H1 (cell line): ENCODE results near the gene ASCL2. TPM values are rescaled to one million over a fixed set of nuclear protein-coding genes. Genes with fewer than 3 reads are reported as not detected.

Experiments
- CTCF ChIA-PET: fragments of 300-600 bp; sonication (Branson Sonifier 250); formaldehyde crosslinking; loops from one replicate; lab custom pipeline; 2021; ENCODE audit not compliant: partially characterized antibody; lab: Charles Lee
- POLR2A ChIA-PET: fragments of 300-600 bp; sonication (Branson Sonifier 250); formaldehyde crosslinking; loops from one replicate; lab custom pipeline; 2021; ENCODE audit warnings: inconsistent platforms; ENCODE audit not compliant: partially characterized antibody; lab: Charles Lee
- DNase-seq, 2 experiments: peaks; one replicate each; pipeline versions ENCODE4 v3.0.0 to v3.0.0-alpha.2; 2010 to 2022; ENCODE audit warnings: low spot score in 2 of 2, low read depth in 1 of 2, mixed read lengths in 1 of 2
- FAIRE-seq: peaks from 2 replicates; lab custom pipeline; 2011; peaks lifted over from hg19 to GRCh38; lab: Jason Lieb, UNC
- H2AFZ ChIP-seq: 2 replicates; pipeline ENCODE4 v1.8.1; 2012; ENCODE audit warnings: low read length, inconsistent platforms
- H2AK5ac ChIP-seq: 2 replicates; pipeline ENCODE4 v1.6.1; 2013; ENCODE audit warnings: low read depth, low read length
- H2BK120ac ChIP-seq: replicated peaks from 2 replicates; pipeline ENCODE3; 2013; ENCODE audit warnings: low read depth, low read length, inconsistent platforms
- H2BK12ac ChIP-seq: 2 replicates; pipeline ENCODE4 v1.6.1; 2013; ENCODE audit warnings: low read depth, low read length
- H2BK15ac ChIP-seq: 2 replicates; pipeline ENCODE4 v1.6.1; 2013; ENCODE audit warnings: low read length
- H2BK20ac ChIP-seq: 2 replicates; pipeline ENCODE4 v1.6.1; 2013; ENCODE audit warnings: low read length
- H2BK5ac ChIP-seq: 2 replicates; pipeline ENCODE4 v1.6.1; 2013; ENCODE audit warnings: low read depth, low read length
- H3K14ac ChIP-seq: 2 replicates; pipeline ENCODE4 v1.6.1; 2013; ENCODE audit warnings: inconsistent platforms; ENCODE audit not compliant: insufficient read length
- H3K18ac ChIP-seq: 2 replicates; pipeline ENCODE4 v1.6.1; 2013; ENCODE audit warnings: low read length; ENCODE audit errors: extremely low read depth
- H3K23ac ChIP-seq: 2 replicates; pipeline ENCODE4 v1.6.1; 2013; ENCODE audit warnings: inconsistent platforms; ENCODE audit not compliant: insufficient read length
- H3K23me2 ChIP-seq: 2 replicates; pipeline ENCODE4 v1.6.1; 2013; ENCODE audit warnings: low read depth, low read length
- H3K27ac ChIP-seq: 2 replicates; pipeline ENCODE4 v1.6.1; 2011; ENCODE audit warnings: low read depth, low read length, inconsistent platforms
- H3K27me3 ChIP-seq, 4 experiments: replicated peaks in 1 of 4; 1 replicate in 1 of 4; 2 replicates in 3 of 4; pipeline versions ENCODE4 v1.6.1 to v1.8.1; 2011 to 2013; ENCODE audit warnings: low read length in 3 of 4, mild to moderate bottlenecking in 3 of 4, inconsistent platforms in 2 of 4, mixed read lengths in 2 of 4, moderate library complexity in 1 of 4; ENCODE audit not compliant: control insufficient read depth in 3 of 4, insufficient read depth in 3 of 4; ENCODE audit errors: extremely low read depth in 1 of 4
- H3K36me3 ChIP-seq, 4 experiments: 2 replicates each; pipeline versions ENCODE4 v1.6.1 to v1.8.1; 2011 to 2013; ENCODE audit warnings: mild to moderate bottlenecking in 4 of 4, low read length in 3 of 4, moderate library complexity in 2 of 4, control low read depth in 1 of 4, inconsistent platforms in 1 of 4; ENCODE audit not compliant: insufficient read depth in 4 of 4, control insufficient read depth in 2 of 4
- H3K4ac ChIP-seq: replicated peaks from 2 replicates; pipeline ENCODE3; 2013; ENCODE audit warnings: low read length, low read depth, mixed read lengths, inconsistent platforms; ENCODE audit not compliant: insufficient read length
- H3K4me1 ChIP-seq, 4 experiments: replicated peaks in 1 of 4; 1 replicate in 1 of 4; 2 replicates in 3 of 4; pipeline versions ENCODE4 v1.6.1 to v1.8.1; 2011 to 2013; ENCODE audit warnings: low read length in 3 of 4, inconsistent platforms in 2 of 4, mixed read lengths in 1 of 4; ENCODE audit not compliant: insufficient read depth in 4 of 4, control insufficient read depth in 3 of 4
- H3K4me2 ChIP-seq, 2 experiments: 2 replicates each; pipeline versions ENCODE4 v1.6.1 to v1.8.1; 2011 to 2013; ENCODE audit warnings: low read depth in 2 of 2, low read length in 2 of 2, control low read depth in 1 of 2, inconsistent platforms in 1 of 2, mild to moderate bottlenecking in 1 of 2; ENCODE audit not compliant: insufficient read depth in 1 of 2
- H3K4me3 ChIP-seq, 4 experiments: fragments of 200-600, 300-600 bp in 1 of 4; sonication (generic), shearing (Covaris generic), sonication (Bioruptor Twin) in 1 of 4; 2 replicates each; pipeline versions ENCODE4 v1.5.1 to v1.8.1; 2011 to 2016; ENCODE audit warnings: low read length in 4 of 4, low read depth in 3 of 4, control low read depth in 2 of 4, inconsistent platforms in 2 of 4, mild to moderate bottlenecking in 2 of 4, mixed read lengths in 1 of 4, moderate library complexity in 1 of 4; ENCODE audit not compliant: insufficient read depth in 2 of 4; ENCODE audit errors: extremely low read depth in 1 of 4
- H3K56ac ChIP-seq: replicated peaks from 2 replicates; pipeline ENCODE3; 2013; ENCODE audit warnings: low read depth, mild to moderate bottlenecking, mixed read lengths, low read length, inconsistent platforms; ENCODE audit not compliant: insufficient read length
- H3K79me1 ChIP-seq: 2 replicates; pipeline ENCODE4 v1.6.1; 2013; ENCODE audit warnings: low read depth, low read length, control low read depth
- H3K79me2 ChIP-seq, 2 experiments: 2 replicates each; pipeline versions ENCODE4 v1.6.1 to v1.8.1; 2012 to 2013; ENCODE audit warnings: low read length in 2 of 2, mild to moderate bottlenecking in 2 of 2, inconsistent platforms in 1 of 2; ENCODE audit not compliant: insufficient read depth in 2 of 2, control insufficient read depth in 1 of 2
- H3K9ac ChIP-seq, 4 experiments: replicated peaks in 1 of 4; 1 replicate in 1 of 4; 2 replicates in 3 of 4; pipeline versions ENCODE4 v1.6.1 to v1.8.1; 2011 to 2013; ENCODE audit warnings: low read depth in 3 of 4, low read length in 3 of 4, control low read depth in 2 of 4, mild to moderate bottlenecking in 2 of 4, moderate library complexity in 2 of 4, inconsistent platforms in 1 of 4; ENCODE audit errors: extremely low read depth in 1 of 4
- H3K9me3 ChIP-seq, 2 experiments: 2 replicates each; pipeline versions ENCODE4 v1.6.1 to v1.8.1; 2012 to 2013; ENCODE audit warnings: mild to moderate bottlenecking in 2 of 2, moderate library complexity in 2 of 2, control low read depth in 1 of 2, inconsistent platforms in 1 of 2, low read depth in 1 of 2, low read length in 1 of 2, mixed read lengths in 1 of 2; ENCODE audit not compliant: insufficient read depth in 2 of 2
- H4K20me1 ChIP-seq, 2 experiments: replicated peaks in 1 of 2; 2 replicates each; pipeline versions ENCODE3 to v1.8.1; 2011 to 2013; ENCODE audit warnings: inconsistent platforms in 2 of 2, low read length in 2 of 2, mild to moderate bottlenecking in 1 of 2; ENCODE audit not compliant: insufficient read depth in 2 of 2, control insufficient read depth in 1 of 2
- H4K5ac ChIP-seq: 2 replicates; pipeline ENCODE4 v1.6.1; 2013; ENCODE audit warnings: low read length, low read depth, mixed read lengths, inconsistent platforms; ENCODE audit not compliant: insufficient read length
- H4K8ac ChIP-seq: 2 replicates; pipeline ENCODE4 v1.8.0; 2013; ENCODE audit warnings: mild to moderate bottlenecking, moderate library complexity, low read length, inconsistent platforms; ENCODE audit not compliant: insufficient read depth; ENCODE audit errors: extremely low read depth
- H4K91ac ChIP-seq: replicated peaks from 2 replicates; pipeline ENCODE3; 2013; ENCODE audit warnings: low read length, mixed read lengths, inconsistent platforms; ENCODE audit not compliant: insufficient read length
- ASH2L ChIP-seq: fragments of 200-600, 300-600 bp; sonication (generic); IDR thresholded peaks from one replicate; pipeline ENCODE4 v1.7.1; 2017; ENCODE audit warnings: low read length
- ATF2 ChIP-seq: IDR thresholded peaks from 2 replicates; pipeline ENCODE4 v1.6.1; 2012; ENCODE audit warnings: low read length, inconsistent platforms
- BACH1 ChIP-seq: IDR thresholded peaks from 2 replicates; pipeline ENCODE4 v1.6.1; 2012; ENCODE audit warnings: low read length, improper control_type of control experiment
- EP300 ChIP-seq, 2 experiments: IDR thresholded peaks; 1 replicate in 1 of 2; 2 replicates in 1 of 2; pipeline ENCODE4 v1.6.1; 2011 to 2012; ENCODE audit warnings: low read depth in 2 of 2, low read length in 2 of 2, mild to moderate bottlenecking in 2 of 2, borderline replicate concordance in 1 of 2, inconsistent platforms in 1 of 2, moderate library complexity in 1 of 2
- EZH2 ChIP-seq: fragments of 200-600 bp; sonication (generic); IDR thresholded peaks from 2 replicates; pipeline ENCODE4 v1.7.1; 2012; ENCODE audit warnings: low read depth, mild to moderate bottlenecking, moderate library complexity, low read length, inconsistent platforms; ENCODE audit not compliant: severe bottlenecking
- FOSL1 ChIP-seq: IDR thresholded peaks from 2 replicates; pipeline ENCODE4 v1.6.1; 2011; ENCODE audit warnings: mild to moderate bottlenecking, low read depth, low read length, moderate library complexity; ENCODE audit not compliant: insufficient read depth
- KDM5A ChIP-seq: fragments of 200-600 bp; IDR thresholded peaks from 2 replicates; pipeline ENCODE4 v1.7.1; 2012; ENCODE audit warnings: mild to moderate bottlenecking, low read length, inconsistent platforms, mixed read lengths
- SP1 ChIP-seq: IDR thresholded peaks from 2 replicates; pipeline ENCODE4 v1.6.1; 2011; ENCODE audit warnings: low read depth, low read length
- USF2 ChIP-seq: IDR thresholded peaks from 2 replicates; pipeline ENCODE4 v1.6.1; 2011; ENCODE audit warnings: low read length, improper control_type of control experiment
- ZNF274 ChIP-seq: IDR thresholded peaks from 2 replicates; pipeline ENCODE4 v1.7.0; 2012; ENCODE audit warnings: low read length, borderline replicate concordance; ENCODE audit errors: extremely low read depth
- WGBS, 2 experiments: shearing (Covaris generic) in 1 of 2; methylation state at CpG; one replicate each; pipeline versions ENCODE4 v1.1.6 to v1.1.7; 2013 to 2015; ENCODE audit warnings: low lambda C conversion rate in 2 of 2, mixed read lengths in 2 of 2, inconsistent platforms in 1 of 2, low coverage in 1 of 2, missing lambda C conversion rate in 1 of 2; ENCODE audit not compliant: insufficient replicate concordance in 2 of 2, insufficient coverage in 1 of 2, insufficient read length in 1 of 2; ENCODE audit errors: extremely low coverage in 1 of 2, missing lambda C conversion rate in 1 of 2; 5-methylcytosine and 5-hydroxymethylcytosine counted together
- polyA plus RNA-seq, 7 experiments: library from polyadenylated mRNA; depleted of rRNA in 3 of 7; stranded (reverse) in 5 of 7; unstranded in 2 of 7; fragments of >200 nt in 5 of 7; fragments of 200-250 nt in 2 of 7; gene quantifications; 1 replicate in 5 of 7; 2 replicates in 1 of 7; 4 replicates in 1 of 7; pipeline versions ENCODE4 v1.2.1 to v1.2.3, GENCODE V29; 2011 to 2013; ENCODE audit warnings: missing spikeins in 2 of 7, mixed read lengths in 2 of 7
- total RNA-seq: library from RNA; stranded (reverse); fragmentation: NEBNext Ultra II Directional; extraction: Animal tissue kit (Norgen Biotek cat#: 25700); gene quantifications from 2 replicates; pipeline ENCODE4 v1.2.1, GENCODE V29; 2021
- TF ChIP-seq, protein P1 (sequence below): IDR thresholded peaks from 2 replicates; pipeline ENCODE4 v1.6.1; 2011; ENCODE audit warnings: low read depth, mild to moderate bottlenecking, low read length; ENCODE audit not compliant: insufficient read depth

Gene ASCL2
- total and polyA plus RNA-seq, 2 of the 8 experiments (the other 6 are each of a cell fraction or from before 2014, with no cell fraction given) = 0.51 to 0.56 TPM

DNA sequence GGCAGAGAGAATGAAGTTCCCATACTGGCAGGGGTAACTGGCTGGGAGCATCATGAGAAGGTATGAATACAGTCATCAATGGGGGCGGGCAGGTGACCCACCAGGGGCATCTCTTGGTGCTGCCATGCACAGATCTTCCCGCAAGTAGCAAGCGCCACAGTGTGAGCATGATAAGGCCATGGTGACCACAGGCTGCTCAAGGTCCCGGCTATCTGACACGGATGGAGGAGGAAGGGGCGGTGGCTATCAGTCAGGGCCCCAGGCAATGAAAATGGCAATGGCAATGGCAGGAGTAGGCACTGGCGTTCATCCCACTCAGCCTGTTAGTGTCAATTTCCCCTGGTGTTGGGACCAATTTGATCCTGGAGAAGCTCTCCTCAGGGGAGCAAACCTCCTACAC is 21.6 kb downstream of the ASCL2 start:
- H3K27me3 ChIP-seq = no peaks in the 10 kb centered on the region; a peak in 2 of 7 replicates
- H2BK5ac ChIP-seq = no peak overlapping the region
- H3K79me2 ChIP-seq = no peaks in the 10 kb centered on the region
- no peak overlapping the region for H3K27ac ChIP-seq
- no peak overlapping the region for H2BK15ac ChIP-seq
- H3K79me1 ChIP-seq = no peaks in the 10 kb centered on the region
- no peaks in the 10 kb centered on the region for H3K23me2 ChIP-seq
- no peak overlapping the region for H3K23ac ChIP-seq
- H2BK12ac ChIP-seq = no peak overlapping the region
- ChIA-PET CTCF (interaction anchor here (0.8 to 1.7 kb wide), 8 partner anchors 10 to 172 kb away, joined by 3 to 5 read pairs (median 4); no protein-coding TSS in a partner anchor), POLR2A (no interaction called here)
- H3K4me2 ChIP-seq = no peak overlapping the region
- DNase-seq = no peak
- H4K20me1 ChIP-seq = no peaks in the 10 kb centered on the region
- no peak overlapping the region for H3K4me3 ChIP-seq
- WGBS, 2 experiments = 94% methylated on average over 7 of the region's 7 CpGs; no CpG with 5 or more reads in 1 of the 2 experiments
- H3K18ac ChIP-seq = no peak overlapping the region
- FAIRE-seq = no peak
- H3K9ac ChIP-seq = no peak overlapping the region
- no peaks in the 10 kb centered on the region for H3K9me3 ChIP-seq
- H2BK120ac ChIP-seq = no peak overlapping the region
- no peak overlapping the region for H4K91ac ChIP-seq
- no peak overlapping the region for H3K56ac ChIP-seq
- H2AK5ac ChIP-seq = no peak overlapping the region
- no peaks in the 10 kb centered on the region for H3K4me1 ChIP-seq
- no peak overlapping the region for H3K4ac ChIP-seq
- H3K14ac ChIP-seq = no peak overlapping the region
- H2AFZ ChIP-seq = no peak overlapping the region
- H4K5ac ChIP-seq = no peak overlapping the region
- no peak overlapping the region for H4K8ac ChIP-seq
- no peaks in the 10 kb centered on the region for H3K36me3 ChIP-seq
- H2BK20ac ChIP-seq = no peak overlapping the region
- TF ChIP-seq ASH2L = no peak
- no peak for TF ChIP-seq BACH1
- TF ChIP-seq, protein P1, sequence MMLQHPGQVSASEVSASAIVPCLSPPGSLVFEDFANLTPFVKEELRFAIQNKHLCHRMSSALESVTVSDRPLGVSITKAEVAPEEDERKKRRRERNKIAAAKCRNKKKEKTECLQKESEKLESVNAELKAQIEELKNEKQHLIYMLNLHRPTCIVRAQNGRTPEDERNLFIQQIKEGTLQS = no peak
- TF ChIP-seq KDM5A = no peak
- no peak for TF ChIP-seq FOSL1
- TF ChIP-seq ATF2 = no peak
- no peak for TF ChIP-seq EP300 (IDR thresholded peaks at IDR 0.05; ENCODE audit: borderline replicate concordance in 1 of 2, low read depth in 2 of 2, low read length in 2 of 2)
- no peak for TF ChIP-seq ZNF274
- TF ChIP-seq USF2 = no peak
- TF ChIP-seq SP1 = no peak
- TF ChIP-seq EZH2 = no peak
